Hepatocyte (in vitro differentiated cells): ENCODE data around the gene RHAG. TPM values are rescaled to one million over a fixed set of nuclear protein-coding genes. Genes with fewer than 3 reads are reported as not detected.
A peak's percentile ranks its signal among the peaks of the same experiment; 100 is the strongest.
"Not testable (repeated sequence)": the region's sequence is repeated elsewhere in the genome, so short reads cannot be mapped to it uniquely, and the experiment has no call there.

ENCODE experiments used
- DNase-seq: peaks from one replicate; pipeline ENCODE4 v3.0.0-alpha.2; 2016; ENCODE audit warnings: low spot score
- H2AFZ ChIP-seq: fragments of 200-600 bp; sonication (generic); 2 replicates; pipeline ENCODE4 v1.6.0; 2016; ENCODE audit warnings: antibody characterized with exemption, mild to moderate bottlenecking
- H3K27ac ChIP-seq: fragments of 200-600 bp; sonication (generic); 2 replicates; pipeline ENCODE4 v1.5.1; 2016; ENCODE audit warnings: mild to moderate bottlenecking
- H3K27me3 ChIP-seq: fragments of 200-600 bp; sonication (generic); 2 replicates; pipeline ENCODE4 v1.6.1; 2016
- H3K36me3 ChIP-seq: fragments of 200-600 bp; sonication (generic); replicated peaks from 2 replicates; pipeline ENCODE4 v1.5.1; 2016; ENCODE audit warnings: low read depth; ENCODE audit not compliant: insufficient read depth
- H3K4me1 ChIP-seq: fragments of 200-600 bp; sonication (generic); 2 replicates; pipeline ENCODE4 v1.5.1; 2016; ENCODE audit warnings: mild to moderate bottlenecking, moderate library complexity; ENCODE audit not compliant: insufficient read depth
- H3K4me2 ChIP-seq: fragments of 200-600 bp; sonication (generic); 2 replicates; pipeline ENCODE4 v1.6.0; 2016
- H3K4me3 ChIP-seq: fragments of 200-600 bp; sonication (generic); 2 replicates; pipeline ENCODE4 v1.5.1; 2016; ENCODE audit warnings: mild to moderate bottlenecking
- H3K79me2 ChIP-seq: fragments of 200-600 bp; sonication (generic); 2 replicates; pipeline ENCODE4 v1.6.0; 2017; ENCODE audit warnings: mild to moderate bottlenecking
- H3K9me2 ChIP-seq: fragments of 200-600 bp; sonication (generic); replicated peaks from 2 replicates; pipeline ENCODE4 v1.6.0; 2017; ENCODE audit warnings: mild to moderate bottlenecking; ENCODE audit not compliant: insufficient read depth
- H3K9me3 ChIP-seq: fragments of 200-600 bp; sonication (generic); 2 replicates; pipeline ENCODE4 v1.5.1; 2016; ENCODE audit warnings: low read depth, mild to moderate bottlenecking
- H4K20me1 ChIP-seq: fragments of 200-600 bp; sonication (generic); 2 replicates; pipeline ENCODE4 v1.6.0; 2016; ENCODE audit warnings: mild to moderate bottlenecking; ENCODE audit not compliant: insufficient read depth, poor library complexity, severe bottlenecking
- CTCF ChIP-seq: fragments of 200-600 bp; sonication (generic); IDR thresholded peaks from 2 replicates; pipeline ENCODE4 v1.5.1; 2016; ENCODE audit warnings: antibody characterized with exemption, mild to moderate bottlenecking; ENCODE audit not compliant: poor library complexity
- EZH2 ChIP-seq: fragments of 200-600 bp; sonication (generic); IDR thresholded peaks from 2 replicates; pipeline ENCODE4 v1.6.1; 2016; ENCODE audit warnings: antibody characterized with exemption, mild to moderate bottlenecking, borderline replicate concordance
- EZH2phosphoT487 ChIP-seq: fragments of 200-600 bp; sonication (generic); IDR thresholded peaks from one replicate; pipeline ENCODE4 v1.6.1; 2018; ENCODE audit warnings: antibody characterized with exemption, mild to moderate bottlenecking, low read depth, moderate library complexity; ENCODE audit not compliant: unreplicated experiment, severe bottlenecking
- WGBS: methylation state at CpG from one replicate; pipeline ENCODE4 v1.1.6; 2016; ENCODE audit warnings: low lambda C conversion rate; ENCODE audit errors: missing lambda C conversion rate; 5-methylcytosine and 5-hydroxymethylcytosine counted together
- polyA plus RNA-seq: library from polyadenylated mRNA; unstranded; fragments of >200 nt; fragmentation: Nextera tagmentation; extraction: Ambion mirVana; gene quantifications from 2 replicates; pipeline ENCODE4 v1.2.1, GENCODE V29; 2016
- total RNA-seq: library from RNA; depleted of rRNA; stranded (reverse); fragments of >200 nt; gene quantifications from 2 replicates; pipeline ENCODE4 v1.2.3, GENCODE V29; 2014

Gene RHAG
- total and polyA plus RNA-seq, 2 experiments from 2014 or later: not detected

DNA sequence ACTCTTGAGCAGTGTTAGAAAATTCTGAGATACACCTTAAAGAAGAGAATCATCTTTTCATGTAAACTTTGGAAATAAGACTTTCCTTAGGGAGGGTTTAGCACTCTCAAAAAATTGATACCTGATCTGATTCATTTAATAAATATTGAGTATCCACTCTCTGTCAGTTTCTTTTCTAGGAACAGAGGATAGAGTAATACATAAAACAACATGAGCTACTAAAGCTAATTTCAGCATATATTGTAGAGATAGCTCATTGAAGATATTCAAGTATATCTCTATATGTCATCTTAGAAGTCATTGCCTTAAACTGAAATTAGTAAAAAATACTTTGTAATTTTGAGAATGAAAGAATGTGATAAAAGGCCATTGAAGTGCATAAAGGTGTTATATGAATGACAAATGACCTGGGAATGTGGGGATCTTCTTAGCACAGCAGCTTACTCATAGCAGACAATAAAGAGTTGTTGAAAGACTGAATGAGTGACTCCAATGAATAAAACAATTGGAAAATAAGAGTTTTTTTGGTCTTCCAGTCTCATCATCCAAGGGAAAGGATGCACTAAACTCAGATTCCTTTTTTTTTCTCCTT is 29.2 kb downstream of the RHAG start:
- H3K4me1 ChIP-seq: no peaks in the 10 kb centered on the region
- no peak for DNase-seq
- H3K4me3 ChIP-seq: no peak overlapping the region
- H3K9me3 ChIP-seq: no peaks in the 10 kb centered on the region
- no peak overlapping the region for H2AFZ ChIP-seq
- H3K9me2 ChIP-seq: no peaks in the 10 kb centered on the region
- no peaks in the 10 kb centered on the region for H3K79me2 ChIP-seq
- H3K36me3 ChIP-seq: no peaks in the 10 kb centered on the region
- TF ChIP-seq CTCF: no peak
- TF ChIP-seq EZH2: no peak
- no peak for TF ChIP-seq EZH2phosphoT487
- H4K20me1 ChIP-seq: no peaks in the 10 kb centered on the region
- H3K4me2 ChIP-seq: no peak overlapping the region
- no peak overlapping the region for H3K27ac ChIP-seq
- H3K27me3 ChIP-seq: no peaks in the 10 kb centered on the region

- TF ChIP-seq EZH2 (no peak), CTCF (peak; percentile 95)
- H3K9me3 ChIP-seq: no peaks in the 10 kb centered on the region
- H3K27me3 ChIP-seq: no peaks in the 10 kb centered on the region
- H3K4me1 ChIP-seq: no peaks in the 10 kb centered on the region
- H3K4me3 ChIP-seq: no peak overlapping the region
- H3K4me2 ChIP-seq: peak overlapping the region; percentile 7
- H4K20me1 ChIP-seq: no peaks in the 10 kb centered on the region
- H3K9me2 ChIP-seq: no peaks in the 10 kb centered on the region
- peak; percentile 93 for DNase-seq
- no peak overlapping the region for H3K27ac ChIP-seq
- no peaks in the 10 kb centered on the region for H3K36me3 ChIP-seq
- no peaks in the 10 kb centered on the region for H3K79me2 ChIP-seq
- 44% methylated on average over 4 of the region's 4 CpGs for WGBS
- no peak overlapping the region for H2AFZ ChIP-seq
Observed at GRCh38 chr6:49606721-49607390, 29.8 kb downstream of the RHAG start.

GRCh38 chr6:49604080-49604479 is 32.6 kb downstream of the RHAG start:
- not testable (repeated sequence) for H3K4me3 ChIP-seq, H3K9me2 ChIP-seq, H3K79me2 ChIP-seq, H3K27ac ChIP-seq, H2AFZ ChIP-seq, H3K36me3 ChIP-seq, DNase-seq, H3K9me3 ChIP-seq, H3K4me1 ChIP-seq, H3K27me3 ChIP-seq, H4K20me1 ChIP-seq, H3K4me2 ChIP-seq
- 92% methylated on average over 3 of the region's 3 CpGs for WGBS

- H4K20me1 ChIP-seq, H3K79me2 ChIP-seq, H2AFZ ChIP-seq, H3K4me2 ChIP-seq, DNase-seq, H3K4me1 ChIP-seq, H3K36me3 ChIP-seq, H3K4me3 ChIP-seq, H3K9me2 ChIP-seq, H3K9me3 ChIP-seq, H3K27ac ChIP-seq, H3K27me3 ChIP-seq: not testable (repeated sequence)
- WGBS: 91% methylated on average over 5 of the region's 5 CpGs
Observed at GRCh38 chr6:49587262-49587661, 49.4 kb downstream of the RHAG start.
